NCI-H1436 treated with DMSO at 0.1 percent for 48 hours (cell line): Measurements from ENCODE around the gene WDFY1.
A peak's percentile ranks its signal among the peaks of the same experiment; 100 is the strongest.

Source experiments
- DNase-seq: peaks from one replicate; lab custom pipeline; 2025; lab: John Stamatoyannopoulos, UW

WDFY1 gene, protein sequence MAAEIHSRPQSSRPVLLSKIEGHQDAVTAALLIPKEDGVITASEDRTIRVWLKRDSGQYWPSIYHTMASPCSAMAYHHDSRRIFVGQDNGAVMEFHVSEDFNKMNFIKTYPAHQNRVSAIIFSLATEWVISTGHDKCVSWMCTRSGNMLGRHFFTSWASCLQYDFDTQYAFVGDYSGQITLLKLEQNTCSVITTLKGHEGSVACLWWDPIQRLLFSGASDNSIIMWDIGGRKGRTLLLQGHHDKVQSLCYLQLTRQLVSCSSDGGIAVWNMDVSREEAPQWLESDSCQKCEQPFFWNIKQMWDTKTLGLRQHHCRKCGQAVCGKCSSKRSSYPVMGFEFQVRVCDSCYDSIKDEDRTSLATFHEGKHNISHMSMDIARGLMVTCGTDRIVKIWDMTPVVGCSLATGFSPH

GRCh38 chr2:223944703-223945531 is at the start of gene WDFY1:
Gene WDFY1, minus strand, starts transcription at chr2:223945335. Its CDS starts 51 bp downstream, at chr2:223945284.
- peak; percentile 24 for DNase-seq

DNA sequence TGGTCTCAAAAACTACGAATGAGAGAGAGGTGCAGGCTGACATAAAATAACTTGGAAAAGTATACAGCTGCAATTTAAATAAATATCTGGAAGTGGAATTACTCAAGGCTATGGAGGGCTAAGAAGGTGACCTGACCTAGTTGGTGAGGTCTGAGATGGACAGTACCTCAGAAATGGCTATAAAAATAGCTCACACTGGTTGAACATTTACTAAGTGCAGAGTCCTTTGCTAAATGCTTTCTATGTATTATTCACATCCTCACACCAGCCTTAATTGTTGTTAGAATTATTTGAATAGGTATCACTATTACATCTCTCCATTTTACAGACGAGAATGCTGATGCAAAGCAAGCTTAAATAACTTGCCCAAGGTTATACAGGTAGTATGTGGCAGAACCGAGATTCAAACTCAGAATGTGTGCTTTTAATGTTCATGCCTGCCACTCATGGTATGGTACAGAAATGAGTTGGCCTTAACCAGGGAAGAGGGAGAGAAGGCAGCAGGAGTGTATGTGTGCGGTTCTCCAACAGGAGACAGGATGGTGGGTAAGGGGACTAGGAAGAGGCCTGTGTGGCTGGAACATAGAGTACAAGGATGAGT is 49.5 kb upstream of the WDFY1 start:
- no peak for DNase-seq

- peak; percentile 25 for DNase-seq
These were observed 48.6 kb upstream of the WDFY1 start for GRCh38 chr2:223993634-223994232.

DNA sequence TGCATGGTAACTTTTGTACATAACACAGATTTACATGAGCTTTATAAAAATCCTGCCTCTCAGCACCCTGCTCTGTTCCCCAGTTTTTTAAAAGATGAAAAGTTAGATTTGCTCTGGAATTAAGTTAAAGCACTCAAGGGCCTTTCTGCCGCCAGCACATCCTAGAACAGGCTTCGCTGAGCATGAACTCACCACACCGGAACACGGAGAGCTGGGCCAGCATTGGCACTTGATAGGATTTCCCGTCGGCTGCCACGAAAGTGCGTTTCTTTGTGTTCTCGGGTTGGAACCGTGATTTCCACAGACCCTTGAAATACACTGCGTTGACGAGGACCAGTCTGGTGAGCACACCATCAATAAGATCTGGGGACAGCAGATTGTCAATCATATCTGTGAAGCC is 46.5 kb upstream of the WDFY1 start:
- DNase-seq: no peak

GRCh38 chr2:223989856-223990232 is 44.7 kb upstream of the WDFY1 start:
- no peak for DNase-seq

DNA sequence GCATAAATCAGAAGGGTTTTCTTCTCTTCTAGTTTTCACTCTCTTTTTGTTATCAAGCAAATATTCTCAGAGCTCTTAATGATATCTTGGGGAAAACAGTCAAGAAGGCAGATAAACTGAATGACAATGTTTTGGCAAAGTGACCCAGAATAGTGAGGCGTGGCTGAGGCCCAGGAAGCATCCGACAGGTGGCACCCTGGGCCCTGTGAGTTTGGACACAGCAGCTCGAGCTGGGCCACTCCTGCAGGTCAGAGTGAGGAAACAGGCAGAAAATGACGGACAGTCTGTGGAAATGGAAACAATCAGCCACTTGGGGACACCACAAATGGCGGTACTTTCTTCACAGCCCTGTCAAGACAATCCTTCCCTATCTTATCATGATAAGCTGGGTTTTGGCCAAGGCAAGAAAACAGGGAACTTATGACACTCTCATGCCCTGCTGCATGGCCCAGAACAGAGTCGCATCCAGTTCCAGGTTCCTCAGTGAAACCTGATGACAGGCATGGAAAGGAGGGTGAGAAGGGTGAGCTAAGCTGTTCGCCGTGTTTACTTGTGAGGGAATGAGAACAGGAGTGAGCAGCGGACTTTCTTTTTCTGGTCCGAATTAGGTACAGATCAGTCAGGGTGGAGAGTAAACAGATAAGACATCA is 44.2 kb upstream of the WDFY1 start:
- DNase-seq: no peak

DNA sequence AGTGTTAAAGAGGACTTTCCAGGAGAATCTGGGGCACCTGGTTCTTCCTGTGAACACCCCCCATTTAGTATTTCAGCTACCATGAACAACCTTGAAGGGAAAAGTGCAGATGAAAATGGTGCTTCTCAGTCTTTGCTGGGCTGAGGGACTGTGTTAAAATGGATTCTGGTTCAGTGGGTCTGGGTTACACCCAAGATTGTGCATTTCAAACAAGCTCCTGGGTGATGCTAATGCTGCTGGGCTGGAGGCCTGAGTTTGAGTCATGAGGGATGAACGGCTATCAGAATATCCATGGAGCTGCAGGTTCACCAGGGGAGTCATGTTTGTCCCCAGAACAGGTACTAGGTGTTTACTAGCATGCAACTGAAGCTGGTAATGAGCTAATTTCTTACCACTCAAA is 36.1 kb upstream of the WDFY1 start:
- no peak for DNase-seq

DNA sequence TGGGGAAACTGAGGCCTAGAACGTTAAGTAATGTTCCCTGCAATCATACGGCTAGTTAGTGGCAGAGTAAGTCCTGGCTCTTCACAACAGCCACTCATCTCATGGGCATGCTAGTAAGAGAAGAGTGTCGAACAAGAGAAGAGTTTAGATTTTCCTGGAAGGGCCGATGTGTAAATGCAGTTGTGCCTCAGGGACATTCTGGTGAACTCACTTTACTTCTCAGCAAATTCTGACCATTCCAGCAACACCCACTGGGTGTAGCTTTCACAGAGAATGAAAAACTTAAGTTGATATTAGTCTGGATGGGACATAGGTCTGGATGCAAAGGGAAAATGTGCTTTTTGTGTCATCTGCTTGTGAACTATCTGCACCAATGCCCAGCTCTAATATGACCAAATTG is 35.7 kb upstream of the WDFY1 start:
- DNase-seq: no peak

GRCh38 chr2:223980397-223980735 is 35.2 kb upstream of the WDFY1 start:
- no peak for DNase-seq

GRCh38 chr2:223979730-223980396 is 34.7 kb upstream of the WDFY1 start:
- DNase-seq: no peak

DNA sequence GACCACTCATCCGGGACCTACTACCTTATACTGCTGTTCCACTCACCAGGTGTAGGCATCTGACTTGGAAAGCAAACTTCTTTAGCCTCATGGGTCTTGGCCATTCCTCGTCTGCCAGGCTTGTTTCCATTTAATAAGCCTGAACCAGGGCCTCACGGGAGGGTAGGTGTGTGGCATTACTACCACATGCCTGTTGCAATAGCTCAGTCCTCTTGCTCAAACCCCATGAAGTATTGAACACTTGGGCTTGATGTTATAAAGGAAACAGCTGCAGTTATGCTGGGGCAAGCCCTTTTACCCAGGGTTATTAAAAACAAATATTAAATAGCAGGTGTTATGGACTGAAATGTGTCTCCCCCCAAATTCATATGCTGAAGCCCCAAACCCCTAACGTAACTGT is 33.3 kb upstream of the WDFY1 start:
- DNase-seq: no peak

- no peak for DNase-seq
These were observed 31.6 kb upstream of the WDFY1 start for GRCh38 chr2:223976635-223977226.

DNA sequence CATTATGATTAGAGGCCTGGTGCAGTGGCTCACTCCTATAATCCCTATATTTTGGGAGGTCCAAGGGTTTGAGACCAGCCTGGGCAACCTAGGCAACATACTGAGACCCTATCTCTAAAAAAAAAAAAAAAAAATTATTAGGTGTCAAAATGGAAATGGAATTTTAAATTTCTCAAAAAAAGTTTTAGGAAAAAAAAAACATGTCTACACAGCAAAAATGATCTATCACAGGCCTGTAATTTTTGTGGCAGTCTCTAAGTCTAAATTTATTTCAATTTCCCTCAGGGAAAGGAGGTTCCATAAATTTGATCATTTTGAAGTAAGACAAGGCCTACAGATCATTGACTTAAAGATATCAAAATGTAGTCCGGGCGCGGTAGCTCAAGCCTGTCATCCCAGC is 28.5 kb upstream of the WDFY1 start:
- DNase-seq: no peak

DNA sequence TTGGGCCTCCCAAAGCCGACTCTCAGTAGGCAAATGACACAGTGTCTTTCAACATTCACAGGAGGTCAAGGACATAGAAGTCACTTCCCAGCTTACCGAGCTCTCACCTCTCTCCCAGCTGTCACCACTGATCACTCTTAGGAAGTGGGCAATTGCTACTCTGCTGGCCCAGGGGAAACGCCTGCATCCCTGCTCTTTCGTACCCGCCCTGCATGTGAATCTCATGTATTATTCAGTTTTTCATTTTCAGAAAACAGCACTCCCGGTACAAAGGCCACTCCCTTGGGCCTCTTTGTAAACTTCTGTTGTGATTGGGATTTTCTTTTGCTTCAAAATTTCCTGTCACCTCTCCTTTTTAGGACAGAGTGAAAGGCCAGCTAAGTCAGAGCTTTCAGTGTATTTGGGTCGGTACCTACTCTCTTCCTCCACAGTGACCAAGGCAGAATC is 27.5 kb upstream of the WDFY1 start:
- DNase-seq: no peak

GRCh38 chr2:223971731-223972130 is 26.6 kb upstream of the WDFY1 start:
- DNase-seq: no peak

- peak; percentile 21 for DNase-seq
These were observed 25.4 kb upstream of the WDFY1 start for GRCh38 chr2:223970343-223971128.

- no peak for DNase-seq
These were observed 24.7 kb upstream of the WDFY1 start for GRCh38 chr2:223969856-223970255.

DNA sequence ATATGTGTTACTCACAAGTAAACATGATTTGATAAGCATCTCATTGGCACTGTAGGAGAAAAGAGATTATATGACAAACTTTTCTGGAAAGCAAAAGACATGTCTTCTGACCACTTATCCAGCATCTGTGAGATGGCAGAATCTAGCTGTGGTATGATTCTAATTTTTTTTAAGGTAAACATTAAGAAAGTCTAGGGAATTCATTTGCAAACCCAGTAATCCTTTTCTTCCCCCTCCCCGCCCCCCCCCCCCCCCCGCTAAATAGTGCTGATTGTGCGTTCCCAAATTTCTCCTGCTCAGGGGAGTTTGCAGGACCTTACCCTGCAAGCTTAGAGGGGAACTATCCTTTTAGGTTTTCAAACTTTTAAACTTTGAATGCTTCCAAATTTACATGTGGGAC is 24.2 kb upstream of the WDFY1 start:
- DNase-seq: no peak

- no peak for DNase-seq
These were observed 22.8 kb upstream of the WDFY1 start for GRCh38 chr2:223967981-223968380.

DNA sequence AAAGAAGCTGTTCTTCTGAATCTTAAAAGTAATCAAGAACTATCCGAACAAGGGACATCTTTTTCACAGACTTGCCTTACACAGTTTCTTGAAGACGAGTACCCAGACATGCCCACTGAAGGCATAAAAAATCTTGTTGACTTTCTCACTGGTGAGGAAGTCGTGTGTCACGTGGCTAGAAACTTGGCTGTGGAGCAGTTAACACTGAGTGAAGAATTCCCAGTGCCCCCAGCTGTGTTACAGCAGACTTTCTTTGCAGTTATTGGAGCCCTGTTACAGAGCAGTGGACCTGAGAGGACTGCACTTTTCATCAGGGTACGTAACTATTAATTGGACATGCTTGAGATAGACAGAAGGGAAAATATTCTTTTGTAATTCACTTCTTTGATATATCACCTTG is 14.6 kb upstream of the WDFY1 start:
- no peak for DNase-seq
